ENCODE results near the gene DAO.

Gene DAO

GRCh38 chr12:108876550-108876949 is 3.3 kb upstream of the DAO start:
- no peak for DNase-seq

GRCh38 chr12:108881953-108882352 is 2.1 kb downstream of the DAO start:
- no peak for DNase-seq

- no peak for DNase-seq
Observed at GRCh38 chr12:108884116-108885012, 4.5 kb downstream of the DAO start.

GRCh38 chr12:108886873-108887629 is 7.2 kb downstream of the DAO start:
- no peak for DNase-seq

DNA sequence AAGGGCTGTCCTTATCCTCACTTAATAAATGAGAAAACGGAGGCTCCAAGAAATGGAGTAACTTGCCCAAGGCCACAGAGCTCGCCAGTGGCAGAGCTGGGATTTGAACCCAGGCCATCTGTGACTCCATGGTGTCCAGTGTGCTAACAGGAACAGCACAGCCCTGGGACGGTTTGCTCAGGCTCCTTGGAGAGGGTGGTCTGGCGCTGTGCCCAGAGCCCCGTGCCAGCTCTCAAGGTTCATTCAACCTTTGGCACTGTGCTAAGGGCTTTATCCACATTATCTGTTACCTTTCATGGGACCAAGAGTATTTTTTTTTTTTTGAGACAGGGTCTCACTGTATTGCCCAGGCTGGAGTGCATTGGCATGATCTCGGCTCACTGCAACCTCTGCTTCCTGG is 8.1 kb downstream of the DAO start:
- DNase-seq, result no peak

DNA sequence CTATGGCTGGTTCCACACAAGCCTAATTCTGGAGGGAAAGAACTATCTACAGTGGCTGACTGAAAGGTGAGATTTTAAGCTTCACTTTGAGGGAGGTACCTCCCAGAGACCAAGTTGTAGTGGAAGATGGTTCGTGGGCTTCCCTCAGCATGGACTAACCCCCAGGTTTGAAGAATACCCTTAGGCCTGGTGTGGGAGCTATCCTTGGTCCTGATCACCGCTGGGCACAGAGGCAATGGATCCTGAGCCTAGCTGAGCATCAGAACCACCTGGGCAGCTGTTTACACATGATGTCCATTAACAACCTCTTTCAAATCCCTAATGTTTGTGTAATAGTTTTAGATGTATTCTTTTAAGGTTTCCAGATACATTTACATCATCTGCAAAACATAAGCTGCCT is 10.3 kb downstream of the DAO start:
- no peak for DNase-seq

- no peak for DNase-seq
Observed at GRCh38 chr12:108895220-108895802, 15.4 kb downstream of the DAO start.

DNA sequence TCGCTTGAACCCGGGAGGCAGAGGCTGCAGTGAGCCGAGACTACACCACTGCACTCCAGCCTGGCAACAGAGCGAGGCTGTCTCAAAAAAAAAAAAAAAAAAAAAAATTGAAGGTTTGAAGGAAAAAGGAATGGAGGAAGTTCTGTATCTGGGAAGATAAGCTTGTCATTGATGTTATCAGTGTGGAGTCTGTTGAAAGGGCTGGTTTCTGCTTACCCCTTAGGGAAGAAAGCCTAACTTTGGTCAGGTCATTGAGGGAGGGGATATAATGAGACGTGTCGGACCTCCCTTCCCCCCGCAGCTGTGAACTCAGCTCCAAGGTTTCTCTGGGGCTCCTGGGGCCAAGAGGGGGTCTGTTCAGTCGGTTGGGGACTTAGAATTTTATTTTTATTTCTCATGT is 16.4 kb downstream of the DAO start:
- no peak for DNase-seq

DNA sequence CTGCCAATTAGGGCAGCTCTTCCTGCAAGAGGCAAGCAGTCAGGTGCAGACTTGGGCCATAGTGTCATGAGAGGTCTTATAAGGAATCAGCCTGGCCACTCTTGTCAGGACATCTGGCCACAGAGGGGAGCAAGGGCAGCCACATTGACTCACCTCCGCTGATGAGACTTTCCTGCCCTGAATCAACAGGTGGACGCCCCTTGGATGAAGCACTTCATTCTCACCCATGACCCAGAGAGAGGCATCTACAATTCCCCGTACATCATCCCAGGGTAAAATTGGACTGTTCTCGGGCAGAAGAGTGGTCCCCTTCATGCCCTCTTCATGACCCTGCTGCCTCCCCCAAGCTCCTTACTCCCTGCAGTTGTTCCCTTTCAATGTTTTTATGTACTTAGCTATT is 16.9 kb downstream of the DAO start:
- DNase-seq, result no peak

DNA sequence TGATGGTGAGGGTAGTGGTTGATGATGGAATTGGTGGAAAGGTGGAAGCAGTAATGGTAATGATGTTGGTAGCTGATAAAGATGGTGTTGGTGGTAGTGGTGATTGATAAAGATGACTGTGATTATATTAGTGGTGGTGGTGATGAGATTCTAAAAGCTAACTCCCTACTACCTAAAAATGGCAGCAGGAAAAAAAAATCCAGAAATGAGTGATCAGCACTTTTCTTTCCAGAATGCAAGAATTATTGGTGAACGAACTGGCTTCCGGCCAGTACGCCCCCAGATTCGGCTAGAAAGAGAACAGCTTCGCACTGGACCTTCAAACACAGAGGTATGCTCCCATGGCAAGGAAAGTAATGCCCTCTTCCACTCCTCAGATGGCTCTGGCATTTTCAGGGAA is 19.3 kb downstream of the DAO start:
- DNase-seq, result no peak

DNA sequence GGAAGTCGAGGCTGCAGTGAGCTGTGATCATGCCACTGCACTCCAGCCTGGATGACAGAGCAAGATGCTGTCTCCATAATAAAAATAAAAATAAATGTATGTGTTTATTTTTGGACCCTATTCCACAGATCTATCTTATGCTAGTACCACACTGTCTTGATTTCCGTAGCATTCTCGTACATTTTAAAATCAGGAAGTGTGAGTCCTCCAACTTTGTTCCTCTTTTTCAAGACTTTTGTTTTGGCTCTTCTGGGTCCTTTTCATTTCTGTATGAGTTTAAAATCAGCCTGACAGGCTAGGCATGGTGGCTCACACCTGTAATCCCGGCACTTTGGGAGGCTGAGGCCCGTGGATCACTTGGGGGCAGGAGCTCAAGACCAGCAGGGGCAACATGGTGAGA is 25.8 kb downstream of the DAO start:
- DNase-seq, result no peak

DNA sequence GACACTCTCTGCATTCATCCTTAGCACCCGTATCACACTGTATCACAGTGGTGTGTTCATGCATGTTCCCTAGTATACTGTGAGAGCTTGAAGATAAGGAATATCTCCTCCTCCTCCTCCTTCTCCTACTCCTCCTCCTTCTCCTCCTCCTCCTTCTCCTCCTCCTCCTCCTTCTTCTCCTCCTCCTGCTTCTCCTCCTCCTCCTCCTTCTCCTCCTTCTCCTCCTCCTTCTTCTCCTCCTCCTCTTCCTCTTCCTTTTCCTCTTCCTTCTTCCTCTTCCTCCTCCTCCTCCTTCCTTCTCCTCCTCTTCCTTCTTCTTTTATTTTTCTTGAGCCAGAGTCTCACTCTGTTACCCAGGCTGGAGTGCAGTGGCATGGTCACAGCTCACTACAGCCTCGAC is 27.1 kb downstream of the DAO start:
- DNase-seq, result no peak

DNA sequence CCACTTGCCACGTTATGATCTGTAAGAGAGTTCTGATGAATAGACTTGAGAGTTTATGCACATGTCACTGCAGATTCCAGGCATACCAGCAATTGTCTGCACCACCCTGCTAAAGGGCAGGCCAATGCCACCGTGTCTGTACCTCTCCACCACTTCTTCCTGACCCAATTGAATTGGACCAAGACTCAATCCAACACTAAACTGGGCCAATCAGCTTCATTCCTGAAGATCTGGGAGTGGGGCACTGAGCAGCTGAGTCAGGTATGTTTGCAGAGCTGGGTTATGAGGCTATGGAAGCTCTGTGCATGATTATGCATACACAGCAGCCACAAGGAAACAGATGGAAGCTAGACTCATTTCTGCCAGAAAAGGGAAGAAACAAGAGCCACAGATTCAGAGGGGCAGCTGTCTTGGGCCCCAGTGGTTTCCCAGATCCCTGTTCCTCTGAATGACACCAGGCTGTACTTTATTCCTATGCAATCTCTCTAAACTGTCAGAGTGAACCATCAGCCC is 28.0 kb downstream of the DAO start:
- DNase-seq, result no peak

- no peak for DNase-seq
Observed at GRCh38 chr12:108910336-108910735, 30.4 kb downstream of the DAO start.

DNA sequence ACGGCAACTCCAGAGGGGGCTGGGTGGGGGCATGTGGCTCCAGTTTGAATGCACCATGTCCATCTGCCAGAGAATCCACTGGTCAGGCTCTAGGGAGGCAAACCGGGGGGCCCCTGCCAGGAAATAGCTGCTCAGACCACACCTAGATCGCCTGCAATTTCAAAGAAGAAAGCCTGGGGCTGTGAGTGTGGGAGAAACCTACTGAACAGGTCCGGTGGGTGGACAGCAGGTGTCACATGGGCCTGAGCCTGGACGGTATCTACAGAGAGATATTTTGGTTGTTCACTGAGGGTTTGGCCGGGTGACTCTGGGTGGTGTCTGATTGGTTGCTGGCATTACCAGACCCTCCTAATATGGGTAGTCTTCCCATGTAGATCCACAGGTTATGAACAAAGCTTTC is 32.0 kb downstream of the DAO start:
- no peak for DNase-seq

DNA sequence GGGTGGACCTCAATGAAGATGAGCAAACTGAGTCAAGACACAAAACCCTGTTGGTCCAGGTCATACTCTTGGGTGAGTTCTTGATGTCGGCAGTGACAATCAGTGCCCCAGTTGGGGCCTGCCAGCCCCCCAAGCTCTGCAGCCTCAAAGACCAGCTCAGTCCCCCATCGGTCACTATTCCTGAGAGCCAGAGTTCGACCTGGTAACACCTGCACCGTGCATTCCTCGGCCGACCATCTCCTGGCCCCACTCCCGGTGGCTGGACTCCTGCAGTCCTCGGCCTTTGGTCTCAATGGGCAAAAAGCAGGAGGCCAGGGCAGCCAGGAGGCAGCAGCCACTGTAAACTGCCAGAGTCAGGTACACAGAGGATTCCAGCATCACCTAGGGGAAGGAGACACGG is 32.5 kb downstream of the DAO start:
- DNase-seq, result no peak

DNA sequence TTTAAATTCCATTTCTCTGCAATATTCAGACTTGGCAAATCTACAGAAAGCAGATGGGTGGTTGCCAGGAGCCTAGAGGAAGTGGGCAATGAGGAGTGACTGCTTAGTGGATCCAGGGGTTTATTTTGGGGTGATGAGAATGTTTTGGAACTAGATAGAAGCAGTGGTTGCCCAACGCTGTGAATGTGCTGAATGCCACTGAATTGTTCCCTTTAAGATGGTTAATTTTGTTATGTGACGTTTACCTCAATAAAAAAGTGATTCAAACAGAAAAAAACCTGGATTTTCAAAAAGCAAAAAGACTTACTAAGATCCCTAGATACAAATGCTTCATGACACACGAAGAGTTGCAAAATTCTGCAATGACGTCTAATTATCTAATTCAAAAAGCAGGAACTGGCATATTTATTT is 34.2 kb downstream of the DAO start:
- no peak for DNase-seq

GRCh38 chr12:108915632-108916133 is 35.8 kb downstream of the DAO start:
- DNase-seq, result no peak

- DNase-seq, result no peak
Observed at GRCh38 chr12:108916336-108916735, 36.4 kb downstream of the DAO start.

GRCh38 chr12:108918206-108918605 is 38.3 kb downstream of the DAO start:
- DNase-seq, result no peak

- DNase-seq, result no peak
Observed at GRCh38 chr12:108918960-108919642, 39.2 kb downstream of the DAO start.

GRCh38 chr12:108921946-108922345 is 42.1 kb downstream of the DAO start:
- DNase-seq, result no peak

GRCh38 chr12:108922918-108923317 is 43.0 kb downstream of the DAO start:
- no peak for DNase-seq
